Mucosa of descending colon (tissue), 3 donors: ENCODE measurements around the gene HOXA6. TPM values are rescaled to one million over a fixed set of nuclear protein-coding genes. Genes with fewer than 3 reads are reported as not detected.

Experiments
- ATAC-seq: fragments of 200-7000 bp; cut with Tn5 transposase; one replicate; pipeline ENCODE4 v1.9.1; 2020; ENCODE audit warnings: mild to moderate bottlenecking, moderate library complexity
- DNase-seq, 3 donors: peaks; one replicate each; pipeline ENCODE4 v3.0.0-alpha.2; 2020
- H3K36me3 ChIP-seq: fragments of 200-600 bp; one replicate; pipeline ENCODE4 v1.8.0; 2021; ENCODE audit warnings: low read depth, mild to moderate bottlenecking
- H3K4me1 ChIP-seq: fragments of 200-600 bp; one replicate; pipeline ENCODE4 v1.8.0; 2021; ENCODE audit warnings: low read depth, mild to moderate bottlenecking
- H3K4me3 ChIP-seq: fragments of 200-600 bp; one replicate; pipeline ENCODE4 v1.8.0; 2021; ENCODE audit warnings: mild to moderate bottlenecking
- H3K9me3 ChIP-seq: fragments of 200-600 bp; one replicate; pipeline ENCODE4 v1.8.0; 2021; ENCODE audit warnings: mild to moderate bottlenecking
- intact Hi-C, 2 donors: fragments of 100-400 bp; cut with DNase I in 1 of 2; cut with micrococcal nuclease in 1 of 2; formaldehyde crosslinking; loops; one replicate each; pipeline versions ENCODE4 v1.11.0 to v1.11.1; 2022; cut with DNase I, micrococcal nuclease
- total RNA-seq, 3 donors: library from RNA; stranded (reverse); fragmentation: NEBNext Ultra II Directional in 2 of 3; extraction: Animal tissue kit (Norgen Biotek cat#: 25700) in 2 of 3; gene quantifications; one replicate each; pipeline versions ENCODE4 v1.2.1 to v1.2.4, GENCODE V29; 2021 to 2023
- TF ChIP-seq, protein P1 (sequence below): fragments of 200-600 bp; IDR thresholded peaks from one replicate; pipeline ENCODE4 v1.8.0; 2022; ENCODE audit warnings: antibody characterized with exemption, mild to moderate bottlenecking
- donor health status: DM: no; HTN: no; CAD: no; lungs with moderate emphysema.
- donor health status: DM: no; HTN: no; CAD: no.
- donor health status: DM: no; HTN: yes; CAD: no.

The HOXA6 gene
- total RNA-seq, 3 donors from 2014 or later: 20.2 to 39.5 (median 20.5) TPM

GRCh38 chr7:27159266-27160144 lies 11.9 kb upstream of the HOXA6 start:
- Histone ChIP-seq H3K9me3 (no peaks in the 10 kb centered on the region), H3K4me1 (peaks cover 29% of the 10 kb centered on the region), H3K4me3 (no peak overlapping the region), H3K36me3 (no peaks in the 10 kb centered on the region)
- TF ChIP-seq, protein P1, sequence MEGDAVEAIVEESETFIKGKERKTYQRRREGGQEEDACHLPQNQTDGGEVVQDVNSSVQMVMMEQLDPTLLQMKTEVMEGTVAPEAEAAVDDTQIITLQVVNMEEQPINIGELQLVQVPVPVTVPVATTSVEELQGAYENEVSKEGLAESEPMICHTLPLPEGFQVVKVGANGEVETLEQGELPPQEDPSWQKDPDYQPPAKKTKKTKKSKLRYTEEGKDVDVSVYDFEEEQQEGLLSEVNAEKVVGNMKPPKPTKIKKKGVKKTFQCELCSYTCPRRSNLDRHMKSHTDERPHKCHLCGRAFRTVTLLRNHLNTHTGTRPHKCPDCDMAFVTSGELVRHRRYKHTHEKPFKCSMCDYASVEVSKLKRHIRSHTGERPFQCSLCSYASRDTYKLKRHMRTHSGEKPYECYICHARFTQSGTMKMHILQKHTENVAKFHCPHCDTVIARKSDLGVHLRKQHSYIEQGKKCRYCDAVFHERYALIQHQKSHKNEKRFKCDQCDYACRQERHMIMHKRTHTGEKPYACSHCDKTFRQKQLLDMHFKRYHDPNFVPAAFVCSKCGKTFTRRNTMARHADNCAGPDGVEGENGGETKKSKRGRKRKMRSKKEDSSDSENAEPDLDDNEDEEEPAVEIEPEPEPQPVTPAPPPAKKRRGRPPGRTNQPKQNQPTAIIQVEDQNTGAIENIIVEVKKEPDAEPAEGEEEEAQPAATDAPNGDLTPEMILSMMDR: no peak
- ATAC-seq (no peak), DNase-seq (peak in 1 of 3 donors; percentile 69)
- intact Hi-C loops: loop anchor here (5.0 to 10.0 kb wide), 3 partner anchors 785 to 1295 kb away; no protein-coding TSS in a partner anchor

DNA sequence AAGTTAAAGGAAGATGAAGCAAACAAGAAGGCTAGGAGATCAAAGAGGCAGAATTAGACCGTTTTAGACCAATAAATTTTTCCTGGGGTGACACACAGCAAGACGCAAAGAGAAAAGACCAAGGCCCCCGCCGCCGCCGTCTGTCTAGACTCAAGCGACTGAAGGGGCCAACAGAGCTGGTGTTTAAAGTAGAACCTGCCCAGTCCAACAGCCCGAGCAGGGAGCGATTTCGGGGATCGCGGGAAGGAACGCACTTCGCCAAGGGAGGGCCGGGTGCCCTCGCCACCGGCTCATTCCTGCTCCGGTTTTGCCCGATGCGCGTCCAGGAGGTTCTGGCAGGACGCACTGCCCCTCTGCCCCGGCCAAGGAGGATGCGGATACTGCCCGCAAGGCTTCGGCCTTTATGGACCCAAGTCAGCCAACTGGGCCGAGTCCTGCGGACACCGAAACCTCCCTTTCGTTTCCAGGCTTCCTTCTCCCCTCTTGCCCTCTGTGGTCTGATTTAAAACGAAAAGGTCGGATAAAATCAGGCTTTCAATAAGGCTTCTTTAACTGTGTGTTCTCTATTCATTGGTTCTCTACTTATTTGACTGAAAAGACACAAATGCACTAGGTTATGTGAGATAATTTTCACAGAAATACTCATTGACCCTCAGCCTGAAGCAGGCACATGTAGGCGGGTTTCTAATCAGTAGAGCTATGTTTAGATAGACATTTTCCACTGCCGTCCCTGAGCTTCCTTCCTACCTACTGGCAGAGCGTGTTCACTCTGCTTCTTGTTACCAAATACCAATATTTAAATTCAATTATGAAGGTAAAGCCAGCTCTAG lies 11.1 kb upstream of the HOXA6 start:
- Histone ChIP-seq H3K4me1 (peaks cover 36% of the 10 kb centered on the region), H3K4me3 (no peak overlapping the region), H3K9me3 (no peaks in the 10 kb centered on the region), H3K36me3 (no peaks in the 10 kb centered on the region)
- no peak for ATAC-seq
- peak in 1 of 3 donors; percentile 63 for DNase-seq
- intact Hi-C loops: loop anchor here in 1 of 2 donors (10.0 kb wide), 1 partner anchor 784 kb away; no protein-coding TSS in a partner anchor
- TF ChIP-seq, protein P1: no peak

GRCh38 chr7:27157702-27158431 lies 10.3 kb upstream of the HOXA6 start:
- Histone ChIP-seq H3K36me3 (no peaks in the 10 kb centered on the region), H3K9me3 (no peaks in the 10 kb centered on the region), H3K4me1 (peaks cover 40% of the 10 kb centered on the region), H3K4me3 (peak overlapping the region; percentile 7)
- DNase-seq (peak; percentile 65 to 76 (median 76)), ATAC-seq (peak; percentile 44)
- TF ChIP-seq, protein P1: no peak
- intact Hi-C loops: loop anchor here in 1 of 2 donors (10.0 kb wide), 1 partner anchor 783 kb away; no protein-coding TSS in a partner anchor

DNA sequence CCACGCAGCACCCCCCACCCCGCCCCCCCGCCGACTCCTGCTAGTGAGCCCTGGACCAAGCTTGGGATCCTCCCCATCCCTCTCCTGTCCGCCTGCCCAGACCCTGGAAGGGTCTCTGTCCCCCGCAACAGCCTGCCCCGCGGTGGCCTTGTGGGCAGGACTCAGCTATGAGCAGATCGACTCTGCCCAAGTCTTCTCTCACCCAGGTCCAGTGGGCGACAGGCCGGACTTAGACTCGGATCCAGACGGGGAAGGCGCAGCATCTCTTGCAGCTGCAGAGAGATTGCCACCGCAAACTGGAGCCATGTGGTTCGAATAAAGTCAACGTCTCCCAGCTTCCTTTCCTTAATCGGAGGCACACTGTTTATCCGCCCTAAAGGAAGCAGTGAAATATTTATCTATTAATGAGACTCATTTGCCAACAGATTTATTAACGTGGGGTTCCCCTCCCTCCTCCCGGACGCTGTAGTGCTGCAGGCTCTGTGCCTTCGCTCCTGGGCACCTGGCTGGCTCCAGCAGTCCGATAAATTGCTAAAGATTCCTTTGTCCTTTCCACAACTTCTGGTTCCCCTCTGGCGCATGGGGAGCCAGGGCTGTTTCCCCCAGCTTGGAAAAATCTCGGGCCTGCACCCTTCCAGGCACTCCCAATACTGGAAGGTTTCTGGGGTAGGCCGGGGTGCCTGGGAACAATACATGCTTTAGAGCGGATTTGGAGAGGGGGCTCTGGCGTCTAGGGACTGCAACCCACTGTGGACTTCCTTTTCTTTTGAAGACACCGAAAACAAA lies 9.5 kb upstream of the HOXA6 start:
- no peaks in the 10 kb centered on the region for H3K9me3 ChIP-seq
- intact Hi-C loops: loop anchor here in 1 of 2 donors (10.0 kb wide), 1 partner anchor 782 kb away; no protein-coding TSS in a partner anchor
- peak overlapping the region; percentile 36 for H3K4me3 ChIP-seq
- peaks cover 38% of the 10 kb centered on the region for H3K4me1 ChIP-seq
- TF ChIP-seq, protein P1: no peak
- peak in 1 of 3 donors; percentile 63 for DNase-seq
- ATAC-seq: no peak
- no peaks in the 10 kb centered on the region for H3K36me3 ChIP-seq
